GM12878 (cell line): Measurements from ENCODE around the gene PIGN. TPM values are rescaled to one million over a fixed set of nuclear protein-coding genes. Genes with fewer than 3 reads are reported as not detected.

Experiments
- ATAC-seq: fragments of 200-7000 bp; cut with Tn5 transposase; 3 replicates; pipeline ENCODE4 v1.9.1; 2020; ENCODE audit warnings: mild to moderate bottlenecking, moderate library complexity
- BruUV-seq: library from RNA; stranded (reverse); fragments of 400-500 nt; replicated peaks from 2 replicates; lab custom pipeline; 2021; lab: Mats Ljungman, UMichigan
- CTCF ChIA-PET: fragments of 300-600 bp; sonication (Branson Sonifier 250); formaldehyde crosslinking; extraction: SDS; loops from one replicate; lab custom pipeline; 2021; ENCODE audit warnings: inconsistent platforms; lab: Yijun Ruan, JAX
- POLR2A ChIA-PET: fragments of 350-600 bp; formaldehyde crosslinking; extraction: SDS; loops from one replicate; lab custom pipeline; 2021; ENCODE audit warnings: inconsistent platforms; lab: Charles Lee
- RAD21 ChIA-PET: fragments of 300-600 bp; sonication (Branson Sonifier 250); formaldehyde crosslinking; loops from one replicate; lab custom pipeline; 2023; ENCODE audit warnings: antibody characterized with exemption; ENCODE audit not compliant: unreplicated experiment; lab: Charles Lee
- SMC1A ChIA-PET: fragments of 300-600 bp; sonication (Branson Sonifier 250); formaldehyde crosslinking; loops from one replicate; lab custom pipeline; 2023; ENCODE audit not compliant: unreplicated experiment, uncharacterized antibody; lab: Charles Lee
- DNase-seq: peaks from one replicate; pipeline ENCODE4 v3.0.0-alpha.2; 2011; ENCODE audit warnings: low read depth, low spot score
- FAIRE-seq: peaks from 3 replicates; lab custom pipeline; 2011; peaks lifted over from hg19 to GRCh38; lab: Jason Lieb, UNC
- H2AFZ ChIP-seq: 2 replicates; pipeline ENCODE4 v1.6.0; 2011; ENCODE audit warnings: low read depth, low read length, control low read depth; ENCODE audit not compliant: control insufficient read depth
- H3K27ac ChIP-seq: 2 replicates; pipeline ENCODE4 v1.5.1; 2011; ENCODE audit warnings: control low read depth; ENCODE audit not compliant: control insufficient read depth, insufficient read depth
- H3K27me3 ChIP-seq, 2 experiments: replicated peaks in 1 of 2; 2 replicates each; pipeline versions ENCODE4 v1.6.0 to v1.6.1; 2011; ENCODE audit warnings: low read length in 1 of 2; ENCODE audit not compliant: control insufficient read depth in 2 of 2, insufficient read depth in 2 of 2
- H3K36me3 ChIP-seq, 2 experiments: 2 replicates each; pipeline ENCODE4 v1.5.1; 2011; ENCODE audit warnings: low read length in 1 of 2; ENCODE audit not compliant: control insufficient read depth in 2 of 2, insufficient read depth in 2 of 2
- H3K4me1 ChIP-seq: 2 replicates; pipeline ENCODE4 v1.6.1; 2011; ENCODE audit warnings: mild to moderate bottlenecking, low read length, moderate library complexity, mixed read lengths; ENCODE audit not compliant: control insufficient read depth, insufficient read depth
- H3K4me2 ChIP-seq: 2 replicates; pipeline ENCODE4 v1.6.0; 2011; ENCODE audit warnings: control low read depth; ENCODE audit not compliant: control insufficient read depth, insufficient read depth
- H3K4me3 ChIP-seq: fragments of 200-600 bp; sonication (generic); 2 replicates; pipeline ENCODE4 v1.5.1; 2016
- H3K79me2 ChIP-seq: 2 replicates; pipeline ENCODE4 v1.6.0; 2011; ENCODE audit warnings: low read length; ENCODE audit not compliant: control insufficient read depth, insufficient read depth
- H3K9ac ChIP-seq: 2 replicates; pipeline ENCODE4 v1.8.0; 2011; ENCODE audit warnings: low read length, control low read depth, mixed read lengths; ENCODE audit not compliant: control insufficient read depth, insufficient read depth
- H3K9me3 ChIP-seq: replicated peaks from 3 replicates; pipeline ENCODE4 v1.5.1; 2011; ENCODE audit warnings: mild to moderate bottlenecking, low read length; ENCODE audit not compliant: control insufficient read depth, insufficient read depth
- H4K20me1 ChIP-seq: 2 replicates; pipeline ENCODE4 v1.6.0; 2011; ENCODE audit not compliant: control insufficient read depth, insufficient read depth
- BCL11A ChIP-seq: IDR thresholded peaks from 2 replicates; pipeline ENCODE4 v1.6.1; 2011; ENCODE audit warnings: low read depth, low read length
- NFYB ChIP-seq: IDR thresholded peaks from 2 replicates; pipeline ENCODE4 v1.6.1; 2011; ENCODE audit warnings: low read depth, mild to moderate bottlenecking, low read length, improper control_type of control experiment, moderate library complexity; ENCODE audit not compliant: insufficient read depth
- RAD51 ChIP-seq: fragments of 450-650 bp; IDR thresholded peaks from 2 replicates; pipeline ENCODE4 v1.6.1; 2016; ENCODE audit warnings: moderate library complexity, mild to moderate bottlenecking, inconsistent platforms
- SMAD5 ChIP-seq: IDR thresholded peaks from 2 replicates; pipeline ENCODE4 v1.6.1; 2016; ENCODE audit warnings: antibody characterized with exemption, low read depth
- SREBF1 ChIP-seq: IDR thresholded peaks from 2 replicates; pipeline ENCODE4 v1.6.1; 2012; ENCODE audit warnings: mild to moderate bottlenecking, low read length
- STAT1 ChIP-seq: fragments of 450-650 bp; conservative IDR thresholded peaks from 2 replicates; pipeline ENCODE4 v1.6.1; 2014; ENCODE audit warnings: antibody characterized with exemption, mild to moderate bottlenecking
- ZBTB33 ChIP-seq: fragments of 450-650 bp; IDR thresholded peaks from 2 replicates; pipeline ENCODE4 v1.6.1; 2017; ENCODE audit warnings: mild to moderate bottlenecking
- WGBS: methylation state at CpG from one replicate; pipeline ENCODE4 v1.1.6; 2016; ENCODE audit warnings: low lambda C conversion rate; ENCODE audit not compliant: insufficient replicate concordance, insufficient coverage; ENCODE audit errors: missing lambda C conversion rate; 5-methylcytosine and 5-hydroxymethylcytosine counted together
- in situ Hi-C: fragments of 300-500 bp; cut with MboI; formaldehyde crosslinking; loops from 9 replicates; pipeline ENCODE4 v1.14.3; 2018; ENCODE audit warnings: mixed read lengths
- intact Hi-C: fragments of 100-400 bp; cut with micrococcal nuclease; formaldehyde crosslinking; loops from one replicate; pipeline ENCODE4 v1.14.2; 2022; ENCODE audit not compliant: unreplicated experiment
- polyA plus RNA-seq, 11 experiments: library from polyadenylated mRNA; depleted of rRNA in 4 of 11; unstranded in 6 of 11; stranded (reverse) in 5 of 11; fragments of >200 nt; fragmentation: Nextera tagmentation in 4 of 11; fragmentation: Illumina TruSeq in 1 of 11; extraction: Ambion mirVana in 4 of 11; extraction: Trizol in 1 of 11; gene quantifications; 1 replicate in 1 of 11; 2 replicates in 10 of 11; pipeline versions ENCODE4 v1.2.1 to v1.2.3, GENCODE V29; 2011 to 2016; ENCODE audit warnings: inconsistent platforms in 2 of 11, missing spikeins in 2 of 11, low read depth in 1 of 11
- total RNA-seq, 4 experiments: library from RNA; depleted of rRNA in 3 of 4; stranded (reverse); fragments of >200 nt in 3 of 4; fragmentation: Illumina TruSeq in 1 of 4; extraction: Trizol in 1 of 4; gene quantifications; 2 replicates each; pipeline versions ENCODE4 v1.2.1 to v1.2.3, GENCODE V29; 2013 to 2021
- TF ChIP-seq, protein P1 (sequence below): fragments of 450-650 bp; formaldehyde crosslinking; IDR thresholded peaks from 2 replicates; pipeline ENCODE4 v1.4.0; 2022; ENCODE audit warnings: mild to moderate bottlenecking, moderate library complexity

The PIGN gene
- total and polyA plus RNA-seq, 10 of the 15 experiments (the other 5 are each of a cell fraction or from before 2014, with no cell fraction given): 6.9 to 25.4 (median 18.7) TPM

DNA sequence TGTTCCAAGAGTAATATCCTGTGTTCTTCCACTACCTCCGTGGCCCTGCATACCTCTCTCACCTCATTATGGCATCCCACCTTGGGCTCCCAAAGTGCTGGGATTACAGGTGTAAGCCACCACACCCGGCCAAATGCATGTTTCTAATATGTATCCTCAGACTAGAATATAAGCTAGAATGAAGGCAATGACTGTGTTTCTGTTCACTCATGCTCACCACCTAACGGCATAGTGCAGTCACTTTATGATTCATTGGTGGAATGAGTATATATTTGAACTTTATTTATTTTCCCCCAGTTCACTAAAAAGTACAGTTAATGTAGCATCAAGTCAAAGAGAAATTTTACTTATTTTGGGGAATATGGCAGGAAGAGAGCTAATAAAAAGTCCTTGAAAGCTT lies 11.3 kb downstream of the PIGN start:
- no peaks in the 10 kb centered on the region for H3K9me3 ChIP-seq
- H3K79me2 ChIP-seq: no peaks in the 10 kb centered on the region
- no peaks in the 10 kb centered on the region for H3K27me3 ChIP-seq
- H4K20me1 ChIP-seq: no peaks in the 10 kb centered on the region
- H3K4me1 ChIP-seq: no peaks in the 10 kb centered on the region
- no peak for FAIRE-seq
- no peak overlapping the region for H3K27ac ChIP-seq
- no peak overlapping the region for H2AFZ ChIP-seq
- H3K4me2 ChIP-seq: no peak overlapping the region
- CTCF ChIA-PET: interaction anchor here (1.5 to 3.0 kb wide), 3 partner anchors 8 to 409 kb away, joined by 4 to 18 read pairs (median 8); no protein-coding TSS in a partner anchor
- in situ Hi-C loops: no loop called here
- no peak for TF ChIP-seq SMAD5
- TF ChIP-seq SREBF1: no peak
- no peak for TF ChIP-seq ZBTB33
- TF ChIP-seq STAT1: no peak
- no peak for TF ChIP-seq NFYB
- no peak for TF ChIP-seq BCL11A
- TF ChIP-seq RAD51: no peak
- TF ChIP-seq, protein P1, sequence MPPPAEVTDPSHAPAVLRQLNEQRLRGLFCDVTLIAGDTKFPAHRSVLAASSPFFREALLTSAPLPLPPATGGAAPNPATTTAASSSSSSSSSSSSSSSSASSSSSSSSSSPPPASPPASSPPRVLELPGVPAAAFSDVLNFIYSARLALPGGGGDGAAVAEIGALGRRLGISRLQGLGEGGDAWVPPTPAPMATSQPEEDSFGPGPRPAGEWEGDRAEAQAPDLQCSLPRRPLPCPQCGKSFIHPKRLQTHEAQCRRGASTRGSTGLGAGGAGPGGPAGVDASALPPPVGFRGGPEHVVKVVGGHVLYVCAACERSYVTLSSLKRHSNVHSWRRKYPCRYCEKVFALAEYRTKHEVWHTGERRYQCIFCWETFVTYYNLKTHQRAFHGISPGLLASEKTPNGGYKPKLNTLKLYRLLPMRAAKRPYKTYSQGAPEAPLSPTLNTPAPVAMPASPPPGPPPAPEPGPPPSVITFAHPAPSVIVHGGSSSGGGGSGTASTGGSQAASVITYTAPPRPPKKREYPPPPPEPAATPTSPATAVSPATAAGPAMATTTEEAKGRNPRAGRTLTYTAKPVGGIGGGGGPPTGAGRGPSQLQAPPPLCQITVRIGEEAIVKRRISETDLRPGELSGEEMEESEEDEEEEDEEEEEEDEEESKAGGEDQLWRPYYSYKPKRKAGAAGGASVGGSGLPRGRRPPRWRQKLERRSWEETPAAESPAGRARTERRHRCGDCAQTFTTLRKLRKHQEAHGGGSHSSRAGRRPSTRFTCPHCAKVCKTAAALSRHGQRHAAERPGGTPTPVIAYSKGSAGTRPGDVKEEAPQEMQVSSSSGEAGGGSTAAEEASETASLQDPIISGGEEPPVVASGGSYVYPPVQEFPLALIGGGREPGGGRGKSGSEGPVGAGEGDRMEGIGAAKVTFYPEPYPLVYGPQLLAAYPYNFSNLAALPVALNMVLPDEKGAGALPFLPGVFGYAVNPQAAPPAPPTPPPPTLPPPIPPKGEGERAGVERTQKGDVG (CRISPR knock-in tag): no peak
- SMC1A ChIA-PET: interaction anchor here (2.6 kb wide), 1 partner anchor 74 kb away, joined by 12 read pairs; no protein-coding TSS in a partner anchor
- H3K9ac ChIP-seq: no peak overlapping the region
- BruUV-seq: no TSS peak
- ATAC-seq: no peak; the same call in 2 of the 3 replicates
- 63% methylated on average over 3 of the region's 3 CpGs for WGBS
- H3K4me3 ChIP-seq: no peak overlapping the region
- no peak for DNase-seq
- POLR2A ChIA-PET: interaction anchor here (0.6 kb wide), 1 partner anchor 175 kb away, joined by 3 read pairs; no protein-coding TSS in a partner anchor
- intact Hi-C loops: no loop called here
- no peaks in the 10 kb centered on the region for H3K36me3 ChIP-seq
- RAD21 ChIA-PET: no interaction called here
